SK-N-SH treated with all-trans-retinoic acid at 6 μM for 48 hours (cell line): ENCODE results near the gene DPM2.
A peak's percentile ranks its signal among the peaks of the same experiment; 100 is the strongest.

Experiments
- ATAC-seq: fragments of 200-7000 bp; cut with Tn5 transposase; 3 replicates; pipeline ENCODE4 v1.9.1; 2020; ENCODE audit warnings: mild to moderate bottlenecking, moderate library complexity
- ARNTL ChIP-seq: fragments of 450-650 bp; formaldehyde crosslinking; IDR thresholded peaks from 2 replicates; pipeline ENCODE4 v1.5.0; 2020; ENCODE audit warnings: low read depth, mild to moderate bottlenecking, moderate library complexity, borderline replicate concordance
- BACH2 ChIP-seq: fragments of 250-450 bp; sonication (Bioruptor Pico); IDR thresholded peaks from 2 replicates; pipeline ENCODE4 v1.9.0; 2021; ENCODE audit warnings: mild to moderate bottlenecking, borderline replicate concordance
- CREB5 ChIP-seq: fragments of 250-450 bp; sonication (Bioruptor Pico); IDR thresholded peaks from 2 replicates; pipeline ENCODE4 v1.5.1; 2020; ENCODE audit warnings: low read depth, mild to moderate bottlenecking, moderate library complexity
- CSDC2 ChIP-seq: fragments of 250-450 bp; sonication (Bioruptor Pico); IDR thresholded peaks from 2 replicates; pipeline ENCODE4 v1.5.0; 2020; ENCODE audit warnings: mild to moderate bottlenecking, moderate library complexity
- CSRNP3 ChIP-seq: fragments of 250-450 bp; sonication (Bioruptor Pico); IDR thresholded peaks from 2 replicates; pipeline ENCODE4 v1.5.1; 2021; ENCODE audit warnings: mild to moderate bottlenecking, moderate library complexity
- ESRRG ChIP-seq: fragments of 250-450 bp; sonication (Bioruptor Pico); IDR thresholded peaks from 2 replicates; pipeline ENCODE4 v1.6.1; 2021; ENCODE audit warnings: mild to moderate bottlenecking
- GLIS3 ChIP-seq: fragments of 250-450 bp; sonication (Bioruptor Pico); IDR thresholded peaks from 2 replicates; pipeline ENCODE4 v1.5.0; 2020; ENCODE audit warnings: mild to moderate bottlenecking, moderate library complexity
- ISL1 ChIP-seq: fragments of 250-450 bp; sonication (Bioruptor Pico); IDR thresholded peaks from 2 replicates; pipeline ENCODE4 v2.1.2; 2022; ENCODE audit warnings: mild to moderate bottlenecking, moderate library complexity
- OSR1 ChIP-seq: fragments of 250-450 bp; sonication (Bioruptor Pico); IDR thresholded peaks from 2 replicates; pipeline ENCODE4 v1.8.0; 2022; ENCODE audit warnings: moderate library complexity, mild to moderate bottlenecking, inconsistent platforms
- PATZ1 ChIP-seq: fragments of 250-450 bp; sonication (Bioruptor Pico); IDR thresholded peaks from 2 replicates; pipeline ENCODE4 v1.8.0; 2020; ENCODE audit warnings: mild to moderate bottlenecking, moderate library complexity, borderline replicate concordance
- POU6F1 ChIP-seq: fragments of 250-450 bp; sonication (Bioruptor Pico); IDR thresholded peaks from 2 replicates; pipeline ENCODE4 v1.8.0; 2021; ENCODE audit warnings: low read depth, mild to moderate bottlenecking, moderate library complexity, borderline replicate concordance
- PPARA ChIP-seq: fragments of 250-450 bp; sonication (Bioruptor Pico); IDR thresholded peaks from 2 replicates; pipeline ENCODE4 v1.5.0; 2020; ENCODE audit warnings: mild to moderate bottlenecking, borderline replicate concordance
- RARB ChIP-seq: fragments of 250-450 bp; sonication (Bioruptor Pico); IDR thresholded peaks from 2 replicates; pipeline ENCODE4 v1.8.0; 2021; ENCODE audit warnings: mild to moderate bottlenecking, moderate library complexity
- SNAI2 ChIP-seq: fragments of 250-450 bp; sonication (Bioruptor Pico); IDR thresholded peaks from 2 replicates; pipeline ENCODE4 v1.5.0; 2020; ENCODE audit warnings: mild to moderate bottlenecking, moderate library complexity
- TOX ChIP-seq: fragments of 250-450 bp; sonication (Bioruptor Pico); IDR thresholded peaks from 2 replicates; pipeline ENCODE4 v1.8.0; 2021; ENCODE audit warnings: mild to moderate bottlenecking, moderate library complexity, borderline replicate concordance
- TSHZ2 ChIP-seq: fragments of 250-450 bp; sonication (Bioruptor Pico); IDR thresholded peaks from 2 replicates; pipeline ENCODE4 v1.5.0; 2020; ENCODE audit warnings: mild to moderate bottlenecking, moderate library complexity
- ZC3H10 ChIP-seq: fragments of 250-450 bp; sonication (Bioruptor Pico); IDR thresholded peaks from 2 replicates; pipeline ENCODE4 v1.5.1; 2021; ENCODE audit warnings: mild to moderate bottlenecking, moderate library complexity
- ZFP3 ChIP-seq: fragments of 250-450 bp; sonication (Bioruptor Pico); IDR thresholded peaks from 2 replicates; pipeline ENCODE4 v1.5.0; 2020; ENCODE audit warnings: mild to moderate bottlenecking, moderate library complexity
- ZNF565 ChIP-seq: fragments of 450-650 bp; formaldehyde crosslinking; conservative IDR thresholded peaks from 2 replicates; pipeline ENCODE4 v1.5.0; 2020; ENCODE audit warnings: low read depth, mild to moderate bottlenecking, moderate library complexity
- ZNF70 ChIP-seq: fragments of 450-650 bp; formaldehyde crosslinking; IDR thresholded peaks from 2 replicates; pipeline ENCODE4 v1.5.0; 2020; ENCODE audit warnings: mild to moderate bottlenecking, moderate library complexity
- ZNF8 ChIP-seq: fragments of 450-650 bp; formaldehyde crosslinking; IDR thresholded peaks from 2 replicates; pipeline ENCODE4 v1.5.0; 2020; ENCODE audit warnings: mild to moderate bottlenecking, moderate library complexity

DPM2 gene

GRCh38 chr9:127898433-127899127 is 39.1 kb downstream of the DPM2 start:
- TF ChIP-seq ZNF565 (CRISPR knock-in tag): no peak
- no peak for TF ChIP-seq ZNF70 (CRISPR knock-in tag)
- TF ChIP-seq ZFP3 (CRISPR knock-in tag): peak; percentile 90
- ATAC-seq: peak; percentile 72

- no peak for TF ChIP-seq SNAI2
- TF ChIP-seq ZNF70 (CRISPR knock-in tag): no peak
- TF ChIP-seq ZC3H10 (CRISPR knock-in tag): no peak
- no peak for TF ChIP-seq ZNF8 (CRISPR knock-in tag)
- TF ChIP-seq GLIS3 (CRISPR knock-in tag): no peak
- no peak for TF ChIP-seq PATZ1
- TF ChIP-seq CSDC2 (CRISPR knock-in tag): no peak
- no peak for TF ChIP-seq ZNF565 (CRISPR knock-in tag)
- no peak for TF ChIP-seq TOX
- no peak for TF ChIP-seq BACH2 (CRISPR knock-in tag)
- TF ChIP-seq CREB5 (CRISPR knock-in tag): no peak
- no peak for TF ChIP-seq OSR1 (CRISPR knock-in tag)
- TF ChIP-seq PPARA (CRISPR knock-in tag): no peak
- no peak for TF ChIP-seq ZFP3 (CRISPR knock-in tag)
- TF ChIP-seq ESRRG (CRISPR knock-in tag): no peak
- no peak for TF ChIP-seq TSHZ2 (CRISPR knock-in tag)
- no peak for TF ChIP-seq ARNTL (CRISPR knock-in tag)
- ATAC-seq: peak; percentile 67
These were observed 40.4 kb downstream of the DPM2 start for GRCh38 chr9:127897193-127897692.

- TF ChIP-seq PATZ1: no peak
- no peak for TF ChIP-seq CSRNP3 (CRISPR knock-in tag)
- TF ChIP-seq CSDC2 (CRISPR knock-in tag): no peak
- TF ChIP-seq RARB (CRISPR knock-in tag): no peak
- no peak for TF ChIP-seq POU6F1 (CRISPR knock-in tag)
- TF ChIP-seq ESRRG (CRISPR knock-in tag): no peak
- TF ChIP-seq ISL1 (CRISPR knock-in tag): no peak
- TF ChIP-seq GLIS3 (CRISPR knock-in tag): no peak
- TF ChIP-seq TSHZ2 (CRISPR knock-in tag): no peak
- no peak for TF ChIP-seq PPARA (CRISPR knock-in tag)
- no peak for TF ChIP-seq BACH2 (CRISPR knock-in tag)
- TF ChIP-seq, all 23 proteins: peak for 0
- no peak for ATAC-seq
These were observed 41.1 kb downstream of the DPM2 start for GRCh38 chr9:127896395-127897192.
